Nephron progenitor cell (in vitro differentiated cells): ENCODE data around the gene ORC1.
A peak's percentile ranks its signal among the peaks of the same experiment; 100 is the strongest.

ENCODE experiments used
- DNase-seq: peaks from one replicate; pipeline ENCODE4 v3.0.0; 2021
- H3K27ac Mint-ChIP-seq: 2 replicates; pipeline ENCODE4 v1.8.0; 2021; ENCODE audit warnings: mild to moderate bottlenecking, moderate library complexity, mixed read lengths
- H3K27me3 Mint-ChIP-seq: 2 replicates; pipeline ENCODE4 v1.8.0; 2021; ENCODE audit warnings: mild to moderate bottlenecking, low read depth, mixed read lengths; ENCODE audit not compliant: poor library complexity
- H3K36me3 Mint-ChIP-seq: 2 replicates; pipeline ENCODE4 v1.8.0; 2021; ENCODE audit warnings: low read depth, mixed read lengths
- H3K4me1 Mint-ChIP-seq: 2 replicates; pipeline ENCODE4 v1.8.0; 2021; ENCODE audit warnings: mixed read lengths
- H3K4me3 Mint-ChIP-seq: 2 replicates; pipeline ENCODE4 v1.8.0; 2021; ENCODE audit warnings: mild to moderate bottlenecking, moderate library complexity, mixed read lengths
- H3K9me3 Mint-ChIP-seq: 2 replicates; pipeline ENCODE4 v1.8.0; 2021; ENCODE audit warnings: mild to moderate bottlenecking, moderate library complexity, mixed read lengths
- TF ChIP-seq, protein P1 (sequence below): fragments of 200-600 bp; sonication (generic); IDR thresholded peaks from 2 replicates; pipeline ENCODE4 v1.5.0; 2021; ENCODE audit warnings: antibody characterized with exemption

ORC1 gene

DNA sequence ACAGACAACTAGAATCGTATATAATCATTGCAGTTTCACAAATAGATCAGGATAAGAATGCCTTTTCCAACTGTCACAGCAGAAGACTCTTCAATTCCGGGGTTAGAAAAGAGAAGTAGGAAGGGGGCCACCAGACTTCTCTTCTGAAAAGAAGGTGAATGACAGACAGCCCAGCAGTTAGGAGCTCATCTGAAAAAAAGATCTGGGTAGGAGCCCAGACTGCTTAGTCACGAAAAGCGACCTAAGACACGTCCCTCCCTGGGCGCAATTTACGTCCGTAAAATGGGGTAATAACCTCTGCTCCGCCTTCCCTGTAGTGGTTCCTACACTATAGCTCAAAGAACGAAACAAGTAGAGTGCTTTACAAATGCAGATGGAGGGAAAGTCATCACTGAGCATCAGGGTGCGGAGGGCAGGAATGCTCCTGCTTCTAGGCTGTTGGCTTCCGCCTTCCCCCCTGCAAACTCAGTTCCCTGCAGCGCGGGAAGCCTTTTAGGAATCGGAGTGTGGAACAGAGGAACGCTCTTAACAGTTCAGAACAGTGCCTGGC, 582 bp downstream of the ORC1 start:
- Mint-ChIP-seq H3K9me3 (no peaks in the 10 kb centered on the region), H3K36me3 (peaks cover 48% of the 10 kb centered on the region), H3K27ac (peak overlapping the region; percentile 99), H3K4me3 (peak overlapping the region; percentile 99), H3K27me3 (no peaks in the 10 kb centered on the region), H3K4me1 (peaks cover 41% of the 10 kb centered on the region)
- DNase-seq = peak; percentile 6
- TF ChIP-seq, protein P1, sequence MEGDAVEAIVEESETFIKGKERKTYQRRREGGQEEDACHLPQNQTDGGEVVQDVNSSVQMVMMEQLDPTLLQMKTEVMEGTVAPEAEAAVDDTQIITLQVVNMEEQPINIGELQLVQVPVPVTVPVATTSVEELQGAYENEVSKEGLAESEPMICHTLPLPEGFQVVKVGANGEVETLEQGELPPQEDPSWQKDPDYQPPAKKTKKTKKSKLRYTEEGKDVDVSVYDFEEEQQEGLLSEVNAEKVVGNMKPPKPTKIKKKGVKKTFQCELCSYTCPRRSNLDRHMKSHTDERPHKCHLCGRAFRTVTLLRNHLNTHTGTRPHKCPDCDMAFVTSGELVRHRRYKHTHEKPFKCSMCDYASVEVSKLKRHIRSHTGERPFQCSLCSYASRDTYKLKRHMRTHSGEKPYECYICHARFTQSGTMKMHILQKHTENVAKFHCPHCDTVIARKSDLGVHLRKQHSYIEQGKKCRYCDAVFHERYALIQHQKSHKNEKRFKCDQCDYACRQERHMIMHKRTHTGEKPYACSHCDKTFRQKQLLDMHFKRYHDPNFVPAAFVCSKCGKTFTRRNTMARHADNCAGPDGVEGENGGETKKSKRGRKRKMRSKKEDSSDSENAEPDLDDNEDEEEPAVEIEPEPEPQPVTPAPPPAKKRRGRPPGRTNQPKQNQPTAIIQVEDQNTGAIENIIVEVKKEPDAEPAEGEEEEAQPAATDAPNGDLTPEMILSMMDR = no peak

GRCh38 chr1:52402860-52403240, 1.4 kb downstream of the ORC1 start:
- Mint-ChIP-seq H3K27me3 (no peaks in the 10 kb centered on the region), H3K4me1 (peaks cover 41% of the 10 kb centered on the region), H3K27ac (no peak overlapping the region), H3K9me3 (no peaks in the 10 kb centered on the region), H3K4me3 (peak overlapping the region; percentile 99), H3K36me3 (peaks cover 43% of the 10 kb centered on the region)
- TF ChIP-seq, protein P1 = no peak
- no peak for DNase-seq

DNA sequence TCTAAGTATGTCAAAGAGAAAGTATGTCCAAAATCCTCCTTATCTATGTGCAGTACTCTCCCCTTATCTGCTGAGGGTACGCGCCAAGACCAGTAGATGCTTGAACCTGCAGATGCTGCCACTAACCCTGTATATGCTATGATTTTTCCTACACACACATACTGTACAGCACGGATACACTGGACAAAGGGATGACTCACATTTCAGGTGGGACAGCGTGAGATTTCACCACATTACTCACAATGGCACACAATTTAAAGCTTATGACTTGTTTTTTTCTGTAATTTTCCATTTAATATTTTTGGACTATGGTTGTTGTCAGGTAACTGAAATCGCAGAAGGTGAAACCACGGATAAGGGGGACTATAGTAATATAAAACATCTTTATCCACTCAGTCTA, 4.1 kb downstream of the ORC1 start:
- TF ChIP-seq, protein P1 = no peak
- no peaks in the 10 kb centered on the region for H3K9me3 Mint-ChIP-seq
- H3K27ac Mint-ChIP-seq = no peak overlapping the region
- H3K4me1 Mint-ChIP-seq = peaks cover 25% of the 10 kb centered on the region
- no peak overlapping the region for H3K4me3 Mint-ChIP-seq
- no peak for DNase-seq
- no peaks in the 10 kb centered on the region for H3K27me3 Mint-ChIP-seq
- peaks cover 48% of the 10 kb centered on the region for H3K36me3 Mint-ChIP-seq

DNA sequence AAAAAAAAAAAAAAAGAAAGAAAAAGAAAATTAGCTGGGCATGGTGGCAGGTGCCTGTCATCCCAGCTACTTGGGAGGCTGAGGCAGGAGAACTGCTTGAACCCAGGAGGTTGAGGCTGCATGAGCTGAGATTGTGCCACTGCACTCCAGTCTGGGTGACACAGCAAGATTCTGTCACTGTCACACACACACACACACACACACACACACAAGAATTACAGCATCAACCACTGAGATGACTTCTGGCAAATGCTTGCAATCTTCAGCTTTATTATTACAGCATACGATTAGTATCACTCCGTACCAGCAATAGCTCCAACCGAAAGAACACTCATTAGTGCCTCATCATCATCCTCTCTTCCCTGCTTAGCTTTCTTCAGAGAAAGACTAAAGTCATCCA, 4.6 kb downstream of the ORC1 start:
- Mint-ChIP-seq H3K4me3 (no peak overlapping the region), H3K36me3 (peaks cover 53% of the 10 kb centered on the region), H3K27me3 (no peaks in the 10 kb centered on the region), H3K4me1 (peaks cover 24% of the 10 kb centered on the region), H3K9me3 (no peaks in the 10 kb centered on the region), H3K27ac (no peak overlapping the region)
- TF ChIP-seq, protein P1 = no peak
- DNase-seq = no peak

DNA sequence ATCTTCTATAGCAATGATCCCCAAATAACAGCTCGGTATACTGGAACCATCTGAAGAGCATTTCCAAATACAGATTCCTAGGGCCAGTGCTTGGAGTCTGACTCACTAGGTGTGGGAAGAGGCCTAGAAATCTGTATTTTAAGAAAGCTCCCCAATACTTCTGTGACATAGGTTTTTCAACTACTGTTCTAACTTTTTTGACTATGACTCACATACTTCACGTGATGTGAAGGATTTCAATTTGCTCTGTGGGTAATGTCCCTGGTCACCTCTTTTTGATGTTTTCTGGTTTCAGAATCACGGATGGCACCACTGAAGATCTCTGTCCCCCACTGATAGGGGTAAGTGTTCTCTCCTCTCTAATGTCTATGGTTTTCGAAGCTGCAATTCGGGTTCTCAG, 11.0 kb downstream of the ORC1 start:
- TF ChIP-seq, protein P1 = no peak
- Mint-ChIP-seq H3K27ac (no peak overlapping the region), H3K27me3 (no peaks in the 10 kb centered on the region), H3K4me1 (no peaks in the 10 kb centered on the region), H3K9me3 (no peaks in the 10 kb centered on the region), H3K4me3 (no peak overlapping the region), H3K36me3 (peaks cover 66% of the 10 kb centered on the region)
- no peak for DNase-seq

DNA sequence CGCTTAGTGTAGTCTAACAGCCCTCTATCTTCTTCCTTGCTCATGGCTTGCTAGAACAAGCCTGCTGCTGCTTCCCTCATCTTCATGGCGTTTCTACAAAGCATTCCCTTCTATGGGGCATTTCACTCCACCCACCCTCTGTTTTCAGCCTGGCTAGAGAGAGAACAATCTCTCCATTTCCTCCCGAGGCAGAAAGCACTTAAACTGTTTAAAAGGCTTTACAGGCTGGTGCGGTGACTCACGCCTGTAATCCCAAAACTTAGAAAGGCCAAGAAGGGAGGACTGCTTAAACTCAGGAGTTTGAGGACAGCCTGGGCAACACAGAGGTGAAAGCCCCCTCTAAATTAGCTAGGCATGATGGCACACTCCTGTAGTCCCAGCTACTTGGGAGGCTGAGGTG, 17.8 kb downstream of the ORC1 start:
- Mint-ChIP-seq H3K9me3 (no peaks in the 10 kb centered on the region), H3K27ac (no peak overlapping the region), H3K27me3 (no peaks in the 10 kb centered on the region), H3K4me3 (no peak overlapping the region), H3K36me3 (peaks cover 61% of the 10 kb centered on the region), H3K4me1 (no peaks in the 10 kb centered on the region)
- DNase-seq = no peak
- TF ChIP-seq, protein P1 = no peak
